Measurements from ENCODE around the gene ATIC. TPM values are rescaled to one million over a fixed set of nuclear protein-coding genes. Genes with fewer than 3 reads are reported as not detected.

The ATIC gene
- total and polyA plus RNA-seq, 7 experiments from 2014 or later: 62.1 to 205 (median 85.2) TPM

Other genes with a start within 250 kb of the ATIC start
- gene ABCA12, start 173.4 kb upstream of the ATIC start, total RNA-seq: not detected
- gene ABCA12, start 173.4 kb upstream of the ATIC start, polyA plus RNA-seq: not detected
- 1 to 10 TPM in 2 of 5 experiments, under 1 TPM in 3; 0.13 to 2.2 (median 0.81) TPM for gene FN1, start 124.0 kb downstream of the ATIC start, total RNA-seq
- gene FN1, start 124.0 kb downstream of the ATIC start, polyA plus RNA-seq: under 1 TPM; 0.48 to 0.52 TPM

Data from naive thymus-derived CD4-positive, alpha-beta T cell (primary cell).